ENCODE data around the gene PROC.

Gene PROC

DNA sequence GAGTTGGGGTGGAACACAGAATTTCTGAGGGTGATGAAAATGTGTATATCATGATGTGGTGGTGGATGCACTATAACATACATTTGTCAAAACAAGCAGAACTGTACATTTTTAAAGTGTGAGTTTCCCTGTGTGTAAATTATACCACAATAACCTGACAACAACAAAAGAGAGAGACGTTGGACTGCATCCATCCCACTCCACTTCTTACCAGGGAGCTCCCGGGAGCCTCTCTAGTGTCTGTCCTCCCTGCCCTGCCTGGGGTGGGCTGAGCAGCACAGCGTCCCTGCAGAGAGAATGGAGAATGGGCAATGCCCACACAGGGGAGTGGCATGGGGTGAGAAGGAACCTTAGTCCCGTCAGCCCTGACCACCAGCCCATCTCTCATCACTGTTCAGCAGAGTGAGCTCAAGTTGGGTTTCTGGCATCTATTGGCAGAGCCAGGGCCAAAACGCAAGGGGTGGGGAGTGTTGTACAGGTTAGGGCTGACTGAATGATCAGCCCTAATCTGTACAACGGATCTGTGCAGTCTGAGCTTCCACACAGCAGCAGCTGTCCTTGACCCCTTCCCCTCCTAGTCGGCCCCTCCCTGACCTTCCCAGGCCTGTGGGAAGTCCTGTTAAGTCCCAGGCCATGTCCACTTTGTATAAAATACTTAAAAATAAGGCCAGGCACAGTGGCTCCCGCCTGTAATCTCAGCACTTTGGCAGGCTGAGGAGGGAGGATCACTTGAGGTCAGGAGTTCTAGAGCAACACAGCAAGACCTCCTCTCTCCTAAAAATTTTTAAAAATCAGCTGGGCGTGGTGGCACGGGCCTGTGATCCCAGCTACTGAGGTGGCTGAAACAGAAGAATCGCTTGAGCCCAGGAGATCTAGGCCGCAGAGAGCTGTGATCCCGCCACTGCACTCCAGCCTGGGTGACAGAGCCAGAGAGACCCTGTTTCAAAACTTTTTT, 3.3 kb upstream of the PROC start:
- no peak for DNase-seq

DNA sequence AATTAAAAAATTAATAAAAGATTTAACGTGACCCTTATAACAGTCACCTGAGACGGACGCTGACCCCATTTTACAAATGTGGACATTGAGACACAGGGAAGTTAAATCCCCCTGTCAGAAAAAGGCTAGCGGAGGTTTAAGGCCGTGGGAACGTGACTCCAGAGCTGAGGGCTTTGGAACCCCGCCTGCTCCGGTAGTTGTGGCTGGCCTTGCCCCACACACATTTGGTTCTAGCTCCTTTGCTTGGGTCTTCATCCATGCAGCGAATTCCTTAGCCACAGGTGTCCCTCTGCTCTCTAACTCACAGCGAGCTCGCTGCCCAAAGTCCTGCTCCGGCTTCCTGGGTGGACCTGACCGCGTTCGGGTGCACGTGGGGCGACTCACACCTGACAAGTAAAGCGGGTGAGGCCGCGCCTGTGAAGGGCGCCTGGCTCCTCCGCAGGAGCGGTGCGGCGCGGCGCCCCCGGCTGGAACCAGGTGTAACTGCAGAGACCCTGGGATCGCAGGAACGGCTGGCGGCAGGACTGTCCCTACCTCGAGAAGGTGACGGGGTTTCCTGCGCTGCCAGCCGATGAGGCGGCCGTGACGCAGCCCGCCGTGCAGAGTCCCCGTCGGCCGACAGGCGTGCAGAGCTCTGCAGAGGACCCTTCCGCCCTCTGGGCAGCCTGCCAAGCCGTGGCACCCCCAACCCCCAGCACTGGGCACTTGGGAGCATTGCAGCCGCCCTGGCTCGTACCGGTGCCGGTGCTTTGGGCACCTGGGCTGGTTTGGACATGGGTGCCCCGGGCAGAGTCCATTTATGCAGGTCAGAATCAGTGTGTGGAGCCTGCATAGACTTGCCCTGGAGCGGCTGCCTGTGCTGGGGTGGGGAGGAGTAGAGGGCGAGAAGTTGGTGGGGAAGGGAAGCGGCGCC, 2.4 kb upstream of the PROC start:
- DNase-seq = peak; percentile 87

GRCh38 chr2:127416506-127417001, 1.7 kb upstream of the PROC start:
- no peak for DNase-seq

DNA sequence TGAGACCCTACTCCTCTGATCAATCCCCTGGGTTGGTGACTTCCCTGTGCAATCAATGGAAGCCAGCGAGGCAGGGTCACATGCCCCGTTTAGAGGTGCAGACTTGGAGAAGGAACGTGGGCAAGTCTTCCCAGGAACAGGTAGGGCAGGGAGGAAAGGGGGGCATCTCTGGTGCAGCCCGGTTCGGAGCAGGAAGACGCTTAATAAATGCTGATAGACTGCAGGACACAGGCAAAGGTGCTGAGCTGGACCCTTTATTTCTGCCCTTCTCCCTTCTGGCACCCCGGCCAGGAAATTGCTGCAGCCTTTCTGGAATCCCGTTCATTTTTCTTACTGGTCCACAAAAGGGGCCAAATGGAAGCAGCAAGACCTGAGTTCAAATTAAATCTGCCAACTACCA, 821 bp upstream of the PROC start:
- no peak for DNase-seq

- no peak for DNase-seq
Observed at GRCh38 chr2:127419112-127419430, 844 bp downstream of the PROC start.

DNA sequence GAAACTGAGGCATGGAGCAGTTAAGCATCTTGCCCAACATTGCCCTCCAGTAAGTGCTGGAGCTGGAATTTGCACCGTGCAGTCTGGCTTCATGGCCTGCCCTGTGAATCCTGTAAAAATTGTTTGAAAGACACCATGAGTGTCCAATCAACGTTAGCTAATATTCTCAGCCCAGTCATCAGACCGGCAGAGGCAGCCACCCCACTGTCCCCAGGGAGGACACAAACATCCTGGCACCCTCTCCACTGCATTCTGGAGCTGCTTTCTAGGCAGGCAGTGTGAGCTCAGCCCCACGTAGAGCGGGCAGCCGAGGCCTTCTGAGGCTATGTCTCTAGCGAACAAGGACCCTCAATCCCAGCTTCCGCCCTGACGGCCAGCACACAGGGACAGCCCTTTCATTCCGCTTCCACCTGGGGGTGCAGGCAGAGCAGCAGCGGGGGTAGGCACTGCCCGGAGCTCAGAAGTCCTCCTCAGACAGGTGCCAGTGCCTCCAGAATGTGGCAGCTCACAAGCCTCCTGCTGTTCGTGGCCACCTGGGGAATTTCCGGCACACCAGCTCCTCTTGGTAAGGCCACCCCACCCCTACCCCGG, 1.3 kb downstream of the PROC start:
- DNase-seq = no peak

DNA sequence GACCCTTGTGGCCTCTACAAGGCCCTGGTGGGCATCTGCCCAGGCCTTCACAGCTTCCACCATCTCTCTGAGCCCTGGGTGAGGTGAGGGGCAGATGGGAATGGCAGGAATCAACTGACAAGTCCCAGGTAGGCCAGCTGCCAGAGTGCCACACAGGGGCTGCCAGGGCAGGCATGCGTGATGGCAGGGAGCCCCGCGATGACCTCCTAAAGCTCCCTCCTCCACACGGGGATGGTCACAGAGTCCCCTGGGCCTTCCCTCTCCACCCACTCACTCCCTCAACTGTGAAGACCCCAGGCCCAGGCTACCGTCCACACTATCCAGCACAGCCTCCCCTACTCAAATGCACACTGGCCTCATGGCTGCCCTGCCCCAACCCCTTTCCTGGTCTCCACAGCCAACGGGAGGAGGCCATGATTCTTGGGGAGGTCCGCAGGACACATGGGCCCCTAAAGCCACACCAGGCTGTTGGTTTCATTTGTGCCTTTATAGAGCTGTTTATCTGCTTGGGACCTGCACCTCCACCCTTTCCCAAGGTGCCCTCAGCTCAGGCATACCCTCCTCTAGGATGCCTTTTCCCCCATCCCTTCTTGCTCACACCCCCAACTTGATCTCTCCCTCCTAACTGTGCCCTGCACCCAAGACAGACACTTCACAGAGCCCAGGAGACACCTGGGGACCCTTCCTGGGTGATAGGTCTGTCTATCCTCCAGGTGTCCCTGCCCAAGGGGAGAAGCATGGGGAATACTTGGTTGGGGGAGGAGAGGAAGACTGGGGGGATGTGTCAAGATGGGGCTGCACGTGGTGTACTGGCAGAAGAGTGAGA, 2.0 kb downstream of the PROC start:
- no peak for DNase-seq

GRCh38 chr2:127421116-127421800, 3.0 kb downstream of the PROC start:
- no peak for DNase-seq

DNA sequence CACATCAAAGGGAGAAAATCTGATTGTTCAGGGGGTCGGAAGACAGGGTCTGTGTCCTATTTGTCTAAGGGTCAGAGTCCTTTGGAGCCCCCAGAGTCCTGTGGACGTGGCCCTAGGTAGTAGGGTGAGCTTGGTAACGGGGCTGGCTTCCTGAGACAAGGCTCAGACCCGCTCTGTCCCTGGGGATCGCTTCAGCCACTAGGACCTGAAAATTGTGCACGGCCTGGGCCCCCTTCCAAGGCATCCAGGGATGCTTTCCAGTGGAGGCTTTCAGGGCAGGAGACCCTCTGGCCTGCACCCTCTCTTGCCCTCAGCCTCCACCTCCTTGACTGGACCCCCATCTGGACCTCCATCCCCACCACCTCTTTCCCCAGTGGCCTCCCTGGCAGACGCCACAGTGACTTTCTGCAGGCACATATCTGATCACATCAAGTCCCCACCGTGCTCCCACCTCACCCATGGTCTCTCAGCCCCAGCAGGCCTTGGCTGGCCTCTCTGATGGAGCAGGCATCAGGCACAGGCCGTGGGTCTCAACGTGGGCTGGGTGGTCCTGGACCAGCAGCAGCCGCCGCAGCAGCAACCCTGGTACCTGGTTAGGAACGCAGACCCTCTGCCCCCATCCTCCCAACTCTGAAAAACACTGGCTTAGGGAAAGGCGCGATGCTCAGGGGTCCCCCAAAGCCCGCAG, 3.8 kb downstream of the PROC start:
- DNase-seq = no peak

DNA sequence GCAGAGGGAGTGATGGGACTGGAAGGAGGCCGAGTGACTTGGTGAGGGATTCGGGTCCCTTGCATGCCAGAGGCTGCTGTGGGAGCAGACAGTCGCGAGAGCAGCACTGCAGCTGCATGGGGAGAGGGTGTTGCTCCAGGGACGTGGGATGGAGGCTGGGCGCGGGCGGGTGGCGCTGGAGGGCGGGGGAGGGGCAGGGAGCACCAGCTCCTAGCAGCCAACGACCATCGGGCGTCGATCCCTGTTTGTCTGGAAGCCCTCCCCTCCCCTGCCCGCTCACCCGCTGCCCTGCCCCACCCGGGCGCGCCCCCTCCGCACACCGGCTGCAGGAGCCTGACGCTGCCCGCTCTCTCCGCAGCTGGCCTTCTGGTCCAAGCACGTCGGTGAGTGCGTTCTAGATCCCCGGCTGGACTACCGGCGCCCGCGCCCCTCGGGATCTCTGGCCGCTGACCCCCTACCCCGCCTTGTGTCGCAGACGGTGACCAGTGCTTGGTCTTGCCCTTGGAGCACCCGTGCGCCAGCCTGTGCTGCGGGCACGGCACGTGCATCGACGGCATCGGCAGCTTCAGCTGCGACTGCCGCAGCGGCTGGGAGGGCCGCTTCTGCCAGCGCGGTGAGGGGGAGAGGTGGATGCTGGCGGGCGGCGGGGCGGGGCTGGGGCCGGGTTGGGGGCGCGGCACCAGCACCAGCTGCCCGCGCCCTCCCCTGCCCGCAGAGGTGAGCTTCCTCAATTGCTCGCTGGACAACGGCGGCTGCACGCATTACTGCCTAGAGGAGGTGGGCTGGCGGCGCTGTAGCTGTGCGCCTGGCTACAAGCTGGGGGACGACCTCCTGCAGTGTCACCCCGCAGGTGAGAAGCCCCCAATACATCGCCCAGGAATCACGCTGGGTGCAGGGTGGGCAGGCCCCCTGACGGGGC, 4.6 kb downstream of the PROC start:
- peak; percentile 15 for DNase-seq

GRCh38 chr2:127423478-127423843, 5.2 kb downstream of the PROC start:
- DNase-seq = no peak

- no peak for DNase-seq
Observed at GRCh38 chr2:127423880-127424279, 5.7 kb downstream of the PROC start.

DNA sequence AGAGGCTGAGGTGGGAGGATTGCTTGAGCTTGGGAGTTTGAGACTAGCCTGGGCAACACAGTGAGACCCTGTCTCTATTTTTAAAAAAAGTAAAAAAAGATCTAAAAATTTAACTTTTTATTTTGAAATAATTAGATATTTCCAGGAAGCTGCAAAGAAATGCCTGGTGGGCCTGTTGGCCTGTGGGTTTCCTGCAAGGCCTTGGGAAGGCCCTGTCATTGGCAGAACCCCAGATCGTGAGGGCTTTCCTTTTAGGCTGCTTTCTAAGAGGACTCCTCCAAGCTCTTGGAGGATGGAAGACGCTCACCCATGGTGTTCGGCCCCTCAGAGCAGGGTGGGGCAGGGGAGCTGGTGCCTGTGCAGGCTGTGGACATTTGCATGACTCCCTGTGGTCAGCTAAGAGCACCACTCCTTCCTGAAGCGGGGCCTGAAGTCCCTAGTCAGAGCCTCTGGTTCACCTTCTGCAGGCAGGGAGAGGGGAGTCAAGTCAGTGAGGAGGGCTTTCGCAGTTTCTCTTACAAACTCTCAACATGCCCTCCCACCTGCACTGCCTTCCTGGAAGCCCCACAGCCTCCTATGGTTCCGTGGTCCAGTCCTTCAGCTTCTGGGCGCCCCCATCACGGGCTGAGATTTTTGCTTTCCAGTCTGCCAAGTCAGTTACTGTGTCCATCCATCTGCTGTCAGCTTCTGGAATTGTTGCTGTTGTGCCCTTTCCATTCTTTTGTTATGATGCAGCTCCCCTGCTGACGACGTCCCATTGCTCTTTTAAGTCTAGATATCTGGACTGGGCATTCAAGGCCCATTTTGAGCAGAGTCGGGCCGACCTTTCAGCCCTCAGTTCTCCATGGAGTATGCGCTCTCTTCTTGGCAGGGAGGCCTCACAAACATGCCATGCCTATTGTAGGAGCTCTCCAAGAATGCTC, 6.6 kb downstream of the PROC start:
- no peak for DNase-seq

DNA sequence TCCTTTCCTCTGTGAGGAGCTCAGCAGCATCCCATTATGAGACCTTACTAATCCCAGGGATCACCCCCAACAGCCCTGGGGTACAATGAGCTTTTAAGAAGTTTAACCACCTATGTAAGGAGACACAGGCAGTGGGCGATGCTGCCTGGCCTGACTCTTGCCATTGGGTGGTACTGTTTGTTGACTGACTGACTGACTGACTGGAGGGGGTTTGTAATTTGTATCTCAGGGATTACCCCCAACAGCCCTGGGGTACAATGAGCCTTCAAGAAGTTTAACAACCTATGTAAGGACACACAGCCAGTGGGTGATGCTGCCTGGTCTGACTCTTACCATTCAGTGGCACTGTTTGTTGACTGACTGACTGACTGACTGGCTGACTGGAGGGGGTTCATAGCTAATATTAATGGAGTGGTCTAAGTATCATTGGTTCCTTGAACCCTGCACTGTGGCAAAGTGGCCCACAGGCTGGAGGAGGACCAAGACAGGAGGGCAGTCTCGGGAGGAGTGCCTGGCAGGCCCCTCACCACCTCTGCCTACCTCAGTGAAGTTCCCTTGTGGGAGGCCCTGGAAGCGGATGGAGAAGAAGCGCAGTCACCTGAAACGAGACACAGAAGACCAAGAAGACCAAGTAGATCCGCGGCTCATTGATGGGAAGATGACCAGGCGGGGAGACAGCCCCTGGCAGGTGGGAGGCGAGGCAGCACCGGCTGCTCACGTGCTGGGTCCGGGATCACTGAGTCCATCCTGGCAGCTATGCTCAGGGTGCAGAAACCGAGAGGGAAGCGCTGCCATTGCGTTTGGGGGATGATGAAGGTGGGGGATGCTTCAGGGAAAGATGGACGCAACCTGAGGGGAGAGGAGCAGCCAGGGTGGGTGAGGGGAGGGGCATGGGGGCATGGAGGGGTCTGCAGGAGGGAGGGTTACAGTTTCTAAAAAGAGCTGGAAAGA, 7.6 kb downstream of the PROC start:
- DNase-seq = no peak

DNA sequence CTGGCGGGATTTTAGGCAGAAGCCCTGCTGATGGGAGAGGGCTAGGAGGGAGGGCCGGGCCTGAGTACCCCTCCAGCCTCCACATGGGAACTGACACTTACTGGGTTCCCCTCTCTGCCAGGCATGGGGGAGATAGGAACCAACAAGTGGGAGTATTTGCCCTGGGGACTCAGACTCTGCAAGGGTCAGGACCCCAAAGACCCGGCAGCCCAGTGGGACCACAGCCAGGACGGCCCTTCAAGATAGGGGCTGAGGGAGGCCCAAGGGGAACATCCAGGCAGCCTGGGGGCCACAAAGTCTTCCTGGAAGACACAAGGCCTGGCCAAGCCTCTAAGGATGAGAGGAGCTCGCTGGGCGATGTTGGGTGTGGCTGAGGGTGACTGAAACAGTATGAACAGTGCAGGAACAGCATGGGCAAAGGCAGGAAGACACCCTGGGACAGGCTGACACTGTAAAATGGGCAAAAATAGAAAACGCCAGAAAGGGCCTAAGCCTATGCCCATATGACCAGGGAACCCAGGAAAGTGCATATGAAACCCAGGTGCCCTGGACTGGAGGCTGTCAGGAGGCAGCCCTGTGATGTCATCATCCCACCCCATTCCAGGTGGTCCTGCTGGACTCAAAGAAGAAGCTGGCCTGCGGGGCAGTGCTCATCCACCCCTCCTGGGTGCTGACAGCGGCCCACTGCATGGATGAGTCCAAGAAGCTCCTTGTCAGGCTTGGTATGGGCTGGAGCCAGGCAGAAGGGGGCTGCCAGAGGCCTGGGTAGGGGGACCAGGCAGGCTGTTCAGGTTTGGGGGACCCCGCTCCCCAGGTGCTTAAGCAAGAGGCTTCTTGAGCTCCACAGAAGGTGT, 8.5 kb downstream of the PROC start:
- DNase-seq = no peak

GRCh38 chr2:127427376-127428056, 9.3 kb downstream of the PROC start:
- DNase-seq = no peak
